ENCODE results near the gene SLC9A7. TPM values are rescaled to one million over a fixed set of nuclear protein-coding genes. Genes with fewer than 3 reads are reported as not detected.

Gene SLC9A7
- total RNA-seq, 1 donor from 2014 or later, result 1.9 TPM

- DNase-seq (ENCODE audit: low spot score), result peak; percentile 20
Observed at GRCh38 chrX:46573892-46574773, 184.8 kb downstream of the SLC9A7 start.

DNA sequence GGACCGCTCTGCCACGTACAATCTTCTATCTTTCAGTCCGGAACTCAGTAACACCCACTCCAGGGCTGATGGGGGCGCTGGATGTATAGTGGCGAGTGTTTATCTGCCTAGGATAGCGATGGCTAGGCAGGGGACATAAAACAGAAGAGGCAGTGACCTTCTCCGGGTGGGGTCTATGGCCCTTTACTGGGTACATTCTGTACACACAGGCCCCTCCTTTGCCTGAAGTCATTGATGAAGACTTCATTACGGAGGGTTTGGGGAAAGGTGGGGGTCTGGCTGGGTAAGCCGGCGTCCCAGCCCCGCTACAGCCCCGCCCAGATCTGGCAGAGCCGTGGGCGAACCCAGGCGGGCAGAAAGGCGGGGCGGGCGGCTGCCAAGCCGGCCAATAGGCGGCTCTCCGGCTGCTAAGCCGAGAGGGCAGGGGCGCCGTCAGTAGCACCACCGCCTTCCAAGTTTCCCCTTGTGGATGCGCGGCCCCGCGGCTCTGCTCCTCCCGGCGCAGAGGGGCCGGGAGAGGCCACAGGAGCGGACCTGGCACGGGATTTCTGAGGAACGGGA is 185.5 kb downstream of the SLC9A7 start, which contains the start of gene CHST7:
Gene CHST7, plus strand, starts transcription at position 435 of the 561 bp plus-strand sequence. CDS start 167 bp downstream, outside the sequence.
- peak; percentile 65 for DNase-seq (ENCODE audit: low spot score)

DNA sequence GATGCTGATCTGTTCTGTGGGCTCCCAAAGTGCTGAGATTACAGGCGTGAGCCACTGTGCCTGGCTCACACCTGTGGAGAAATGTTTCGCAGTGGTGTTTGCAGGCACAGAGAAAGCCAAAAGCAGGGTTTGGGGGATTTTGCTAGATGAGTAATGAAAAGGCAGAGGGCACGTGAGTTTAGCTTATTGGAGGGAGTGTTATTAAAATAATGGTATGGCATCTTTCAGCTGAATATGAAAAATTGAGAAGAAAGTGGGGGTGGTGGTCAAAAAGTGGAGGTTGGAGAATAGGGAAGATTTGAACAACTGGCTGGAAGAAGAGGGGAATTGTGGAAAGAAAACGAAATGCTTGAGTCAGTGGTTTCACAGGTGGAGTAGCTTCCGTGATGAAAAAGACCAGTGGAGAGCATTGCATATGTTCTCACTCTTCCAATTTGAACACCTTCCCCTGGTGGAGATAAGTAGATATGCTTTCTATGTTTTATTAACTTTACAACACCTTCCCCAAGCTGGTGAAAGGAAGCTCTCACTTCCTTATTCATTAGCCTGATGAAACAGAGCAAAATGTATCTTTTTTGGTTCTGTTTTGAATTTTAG is 186.5 kb downstream of the SLC9A7 start:
- no peak for DNase-seq (ENCODE audit: low spot score)

GRCh38 chrX:46571423-46572339 is 187.2 kb downstream of the SLC9A7 start:
- DNase-seq (ENCODE audit: low spot score), result no peak

GRCh38 chrX:46569621-46570020 is 189.3 kb downstream of the SLC9A7 start:
- DNase-seq (ENCODE audit: low spot score), result no peak

DNA sequence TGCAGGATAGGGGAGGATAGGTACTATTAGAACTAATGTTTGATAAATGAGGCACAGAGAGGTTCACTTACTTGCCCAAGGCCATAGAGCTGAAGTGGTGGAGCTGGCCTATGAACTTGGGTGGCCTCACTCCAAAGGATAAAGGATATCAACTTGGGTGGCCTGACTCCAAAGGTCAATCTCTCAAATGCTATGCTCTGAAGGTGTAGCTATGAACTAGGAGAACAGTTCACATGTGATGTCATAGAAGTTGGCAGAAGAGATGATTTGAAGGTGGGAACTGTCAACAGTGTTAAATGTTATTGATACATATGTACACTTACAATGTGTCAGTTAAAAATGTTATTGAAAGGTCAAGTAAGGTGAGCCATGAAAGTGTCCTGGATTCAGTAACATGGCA is 191.5 kb downstream of the SLC9A7 start:
- DNase-seq (ENCODE audit: low spot score), result no peak

DNA sequence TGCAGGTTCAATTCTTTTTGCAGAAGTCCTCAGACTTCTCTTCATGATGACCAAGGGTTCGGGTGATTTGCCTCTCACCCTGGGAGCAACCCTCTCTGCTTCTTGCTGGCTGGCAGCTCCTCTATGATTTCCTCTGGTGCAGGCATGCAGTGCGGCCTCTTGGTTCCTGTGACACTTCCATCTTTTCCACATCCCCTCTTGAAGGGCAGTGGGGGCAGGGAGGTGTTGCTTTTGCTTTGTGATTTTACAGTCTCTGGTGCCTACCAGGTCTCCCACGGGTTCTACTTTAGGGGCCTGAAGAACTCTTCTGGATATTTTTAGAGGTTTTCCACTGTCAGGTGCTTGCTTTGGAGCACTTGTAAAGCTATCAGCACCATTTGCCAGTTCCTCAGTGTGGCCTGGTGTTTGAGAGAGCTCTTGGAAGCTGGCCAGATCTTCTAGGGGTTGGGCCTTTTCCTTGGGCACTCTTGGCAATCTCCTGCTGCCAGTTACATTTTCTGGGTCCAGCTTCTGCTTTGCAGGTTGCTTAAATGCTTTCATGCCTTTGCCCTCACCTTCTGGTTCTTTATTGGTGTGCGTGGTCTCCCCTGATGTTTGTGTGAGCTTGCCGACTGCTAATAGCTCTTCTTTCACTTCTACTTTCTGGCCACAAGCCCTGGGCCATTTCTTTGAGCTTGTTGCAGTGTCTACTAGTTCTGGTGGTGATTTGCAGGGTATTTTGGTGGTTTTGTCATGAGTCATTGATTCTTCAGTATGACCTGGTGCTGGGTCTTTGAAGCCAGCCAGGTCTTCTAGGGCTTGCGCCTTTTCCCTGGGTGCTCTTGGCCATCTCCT is 196.9 kb downstream of the SLC9A7 start:
- no peak for DNase-seq (ENCODE audit: low spot score)

- DNase-seq (ENCODE audit: low spot score), result peak; percentile 79
Observed at GRCh38 chrX:46559062-46559461, 199.9 kb downstream of the SLC9A7 start.

DNA sequence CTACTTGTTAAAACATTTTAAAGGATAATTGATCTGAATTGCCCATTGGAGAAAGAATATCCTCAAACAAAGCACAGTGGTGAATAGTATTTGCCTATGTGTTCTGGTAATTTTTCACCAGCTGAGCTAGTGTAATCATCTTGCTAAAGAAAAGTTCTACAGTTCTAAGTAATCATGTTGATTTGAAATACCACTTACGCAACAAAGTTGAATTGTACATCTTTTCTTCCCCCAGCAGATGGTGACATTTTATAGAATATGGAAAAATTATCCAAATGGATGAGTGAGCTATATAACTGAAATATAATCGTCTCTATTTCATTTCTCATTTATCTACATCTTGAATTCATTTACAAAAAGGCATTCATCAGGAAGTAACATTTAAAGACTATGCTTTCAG is 204.0 kb downstream of the SLC9A7 start:
- DNase-seq (ENCODE audit: low spot score), result peak; percentile 27

DNA sequence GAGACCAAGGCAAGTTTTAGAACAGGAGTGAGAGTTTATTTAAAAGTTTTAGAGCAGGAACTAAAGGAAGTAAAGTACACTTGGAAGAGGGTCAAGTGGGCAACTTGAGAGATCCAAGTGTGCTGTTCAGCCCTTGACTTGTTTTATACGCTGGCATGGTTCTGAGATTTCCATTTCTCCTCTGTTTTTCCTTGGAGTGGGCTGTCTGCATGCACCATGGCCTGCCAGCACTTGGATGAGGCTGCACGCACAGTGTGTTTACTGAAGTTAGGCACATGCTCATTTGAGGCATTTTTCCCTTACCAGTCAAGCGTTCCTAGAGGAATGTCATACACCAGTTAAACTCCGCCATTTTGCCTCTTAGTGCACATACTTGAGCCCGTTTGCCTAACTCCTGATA is 205.0 kb downstream of the SLC9A7 start:
- DNase-seq (ENCODE audit: low spot score), result no peak

DNA sequence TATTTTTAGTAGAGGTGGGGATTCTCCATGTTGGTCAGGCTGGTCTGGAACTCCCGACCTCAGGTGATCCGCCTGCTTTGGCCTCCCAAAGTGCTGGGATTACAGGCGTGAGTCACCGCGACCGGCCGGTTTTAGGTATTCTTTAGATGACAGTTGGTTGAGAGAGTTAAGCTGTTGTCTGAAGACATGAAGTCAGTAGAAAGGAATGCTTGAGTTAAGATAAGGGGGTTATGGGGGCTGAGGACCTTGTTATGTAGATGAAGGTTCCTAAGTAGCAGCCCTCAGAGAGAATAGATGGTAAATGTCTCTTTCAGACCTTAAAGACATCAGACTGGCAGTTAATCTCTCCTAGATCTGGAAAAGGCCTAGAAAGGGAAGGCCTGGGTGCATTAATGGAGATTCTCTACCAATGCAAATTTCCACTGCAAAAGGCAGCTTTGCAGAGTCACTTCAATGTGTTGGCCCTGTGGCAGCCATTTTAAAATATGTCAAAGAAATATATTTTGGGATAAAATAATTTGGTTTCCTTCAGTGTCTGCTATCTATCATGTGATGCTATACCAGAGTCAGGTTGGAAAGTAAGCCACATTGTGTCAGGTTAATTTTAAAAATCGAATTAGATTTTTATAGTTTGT is 207.3 kb downstream of the SLC9A7 start:
- peak; percentile 60 for DNase-seq (ENCODE audit: low spot score)

DNA sequence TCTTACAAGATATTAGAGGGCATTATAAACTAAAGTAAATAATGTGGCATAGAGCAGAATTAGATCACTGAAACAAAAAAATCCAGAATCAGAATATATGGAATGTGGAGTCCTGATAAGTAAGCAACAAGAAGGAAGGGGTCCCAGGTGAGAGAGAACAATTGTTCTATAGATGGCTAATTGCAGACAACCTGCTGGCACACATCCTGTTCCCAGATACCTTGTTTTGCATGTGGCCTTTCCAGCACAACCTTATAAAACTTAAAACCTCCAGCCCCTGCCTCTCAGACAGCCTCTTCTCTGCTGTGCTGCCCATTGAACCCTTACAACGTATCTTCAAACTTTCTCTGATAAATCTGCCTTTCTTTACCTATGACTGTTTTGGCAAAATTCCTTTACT is 209.0 kb downstream of the SLC9A7 start:
- no peak for DNase-seq (ENCODE audit: low spot score)

Other genes with a start within 250 kb of the SLC9A7 start
- 8.2 TPM for gene ZNF674, start 213.7 kb downstream of the SLC9A7 start, total RNA-seq (ENCODE audit: insufficient read depth, low replicate concordance)
- gene CHST7, start 185.4 kb downstream of the SLC9A7 start, total RNA-seq (ENCODE audit: insufficient read depth, low replicate concordance), result 8.4 TPM
- 30.3 TPM for gene RP2, start 77.9 kb upstream of the SLC9A7 start, total RNA-seq (ENCODE audit: insufficient read depth, low replicate concordance)
- 2.9 TPM for gene JADE3, start 153.3 kb upstream of the SLC9A7 start, total RNA-seq (ENCODE audit: insufficient read depth, low replicate concordance)

Data from umbilical cord (tissue), 2 donors.